Measurements from ENCODE around the gene LRCH1.
A peak's percentile ranks its signal among the peaks of the same experiment; 100 is the strongest.

The LRCH1 gene

DNA sequence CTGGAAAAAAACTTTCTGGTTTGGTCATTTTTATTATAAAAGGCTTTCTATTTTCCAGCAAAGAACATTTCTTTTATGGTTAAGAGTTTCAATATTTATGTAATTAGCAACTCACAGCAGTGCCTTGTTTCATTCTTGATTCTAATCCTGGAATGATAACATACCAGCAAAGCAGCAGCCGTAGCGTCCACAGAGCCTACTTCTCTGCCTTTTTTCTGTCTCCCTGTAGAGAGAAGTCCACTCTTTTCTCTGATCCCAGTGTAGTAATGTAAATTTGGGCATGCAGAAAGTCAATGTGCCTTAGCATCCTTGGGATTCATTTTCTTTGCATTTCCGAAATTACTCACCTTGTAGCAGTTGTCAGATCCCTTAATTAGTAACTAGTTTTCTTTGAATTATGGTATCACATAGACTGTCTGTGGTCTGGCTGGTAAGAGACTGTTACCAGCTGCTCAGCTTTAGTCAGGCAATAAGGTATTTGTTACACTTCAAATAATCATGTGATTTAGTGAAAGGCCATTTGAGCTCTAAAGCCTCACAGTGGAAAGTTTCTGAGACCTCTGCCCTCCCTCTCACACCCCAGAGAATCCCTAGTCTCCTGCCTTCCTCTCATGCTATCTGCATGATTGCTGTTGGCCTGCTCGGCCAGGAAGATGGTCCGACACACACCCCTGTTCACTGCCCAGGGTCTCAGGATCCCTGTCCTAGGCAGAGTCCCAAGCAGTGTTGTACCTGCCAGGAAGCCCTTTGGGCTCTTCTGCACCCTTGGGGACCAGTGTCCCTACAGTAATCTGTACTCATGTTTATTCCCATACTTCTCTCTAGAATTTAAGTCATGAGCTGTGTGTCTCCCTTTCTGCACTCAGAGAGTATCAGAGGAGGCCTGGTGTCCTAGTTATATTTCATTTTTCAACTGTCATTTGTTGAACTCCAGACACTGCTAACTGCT lies 86.3 kb downstream of the LRCH1 start:
- no peak overlapping the region for H3K9ac ChIP-seq (ENCODE audit: low read length in 2 of 2)
- peaks cover 44% of the 10 kb centered on the region for H3K4me1 ChIP-seq (ENCODE audit: control insufficient read depth, insufficient read depth, low read length)

DNA sequence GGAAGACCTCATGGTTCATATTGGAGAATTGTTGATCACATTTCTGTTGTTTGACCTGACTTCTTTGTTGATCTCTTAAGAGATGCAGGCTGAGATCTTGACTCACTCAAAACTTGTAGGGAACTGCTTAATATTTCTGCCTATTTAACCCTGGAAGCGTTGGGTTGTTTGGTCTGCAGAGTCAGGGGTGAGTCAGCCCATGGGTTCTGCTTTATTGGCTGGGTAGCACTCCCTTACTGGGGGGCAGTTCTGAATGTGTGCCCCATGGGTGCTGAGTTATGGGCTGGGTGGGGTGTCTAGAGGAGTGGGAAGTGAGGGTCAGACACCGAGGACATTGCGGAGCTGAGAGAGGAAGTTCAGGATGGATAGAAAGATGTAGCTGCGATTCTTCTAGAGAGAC lies 87.9 kb downstream of the LRCH1 start:
- H3K4me3 ChIP-seq (ENCODE audit: low read length in 2 of 2): peak overlapping the region in 1 of 2 donors; percentile 57
- peak overlapping the region; percentile 63 for H3K27ac ChIP-seq (ENCODE audit: low read length)
- H3K9me3 ChIP-seq (ENCODE audit: control insufficient read depth in 2 of 2, low read length in 2 of 2): no peaks in the 10 kb centered on the region
- no peaks in the 10 kb centered on the region for H3K27me3 ChIP-seq (ENCODE audit: control insufficient read depth in 1 of 2, insufficient read depth in 2 of 2, low read length in 2 of 2)
- peaks cover 50% of the 10 kb centered on the region for H3K4me1 ChIP-seq (ENCODE audit: control insufficient read depth, insufficient read depth, low read length)
- no peaks in the 10 kb centered on the region for H3K36me3 ChIP-seq (ENCODE audit: control insufficient read depth in 2 of 2, insufficient read depth in 2 of 2, low read length in 2 of 2)
- no peak overlapping the region for H3K9ac ChIP-seq (ENCODE audit: low read length in 2 of 2)

More for the DNA sequence above, 86.3 kb downstream of the LRCH1 start:
- Histone ChIP-seq H3K9me3 (ENCODE audit: control insufficient read depth in 2 of 2, low read length in 2 of 2) (no peaks in the 10 kb centered on the region), H3K27me3 (ENCODE audit: control insufficient read depth in 1 of 2, insufficient read depth in 2 of 2, low read length in 2 of 2) (no peaks in the 10 kb centered on the region), H3K4me3 (ENCODE audit: low read length in 2 of 2) (peak overlapping the region in 1 of 2 donors; percentile 30), H3K27ac (ENCODE audit: low read length) (peak overlapping the region; percentile 13), H3K36me3 (ENCODE audit: control insufficient read depth in 2 of 2, insufficient read depth in 2 of 2, low read length in 2 of 2) (no peaks in the 10 kb centered on the region)

DNA sequence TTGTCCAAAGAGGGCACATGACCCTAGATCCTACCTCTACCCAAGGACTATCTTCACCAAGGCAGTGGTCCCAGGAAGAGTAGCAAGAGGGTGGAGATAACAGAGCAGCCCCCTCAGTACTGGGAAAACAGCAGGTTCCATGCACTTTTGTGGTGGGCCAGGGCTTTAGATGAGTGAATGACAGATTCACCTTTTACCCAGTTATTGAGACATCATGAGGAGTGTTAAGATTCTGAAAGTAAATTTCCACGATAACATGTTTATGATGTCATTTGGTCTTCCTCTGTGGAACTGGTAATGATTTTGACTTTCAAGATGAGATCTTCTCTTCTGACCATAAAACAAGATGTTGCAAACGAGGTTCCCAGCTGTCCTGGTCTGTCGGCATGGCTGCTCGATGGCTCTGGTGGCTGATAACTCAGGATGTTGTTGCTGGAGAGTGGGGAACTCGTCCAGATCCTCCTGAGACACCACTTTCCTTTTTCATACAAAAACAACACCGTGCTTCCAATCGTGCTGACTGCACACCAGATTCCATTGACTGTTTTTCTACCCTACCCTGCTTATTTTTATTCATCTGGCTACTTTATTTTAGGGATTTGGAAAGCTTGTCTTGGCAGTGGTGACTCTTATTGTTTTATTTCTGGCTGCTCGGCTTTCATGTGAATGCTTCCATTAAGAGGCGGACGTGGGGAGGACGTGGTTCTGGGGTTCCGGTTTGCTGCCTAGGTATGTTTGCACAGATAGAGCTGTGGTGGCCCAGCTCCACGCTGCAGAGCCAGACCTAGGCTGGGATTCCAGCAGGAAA lies 88.5 kb downstream of the LRCH1 start:
- peaks cover 50% of the 10 kb centered on the region for H3K4me1 ChIP-seq (ENCODE audit: control insufficient read depth, insufficient read depth, low read length)
- H3K9me3 ChIP-seq (ENCODE audit: control insufficient read depth in 2 of 2, low read length in 2 of 2): no peaks in the 10 kb centered on the region
- H3K9ac ChIP-seq (ENCODE audit: low read length in 2 of 2): peak overlapping the region in 1 of 2 donors; percentile 18
- no peaks in the 10 kb centered on the region for H3K36me3 ChIP-seq (ENCODE audit: control insufficient read depth in 2 of 2, insufficient read depth in 2 of 2, low read length in 2 of 2)
- H3K27ac ChIP-seq (ENCODE audit: low read length): peak overlapping the region; percentile 63
- H3K4me3 ChIP-seq (ENCODE audit: low read length in 2 of 2): peak overlapping the region; percentile 52 to 57
- H3K27me3 ChIP-seq (ENCODE audit: control insufficient read depth in 1 of 2, insufficient read depth in 2 of 2, low read length in 2 of 2): no peaks in the 10 kb centered on the region

DNA sequence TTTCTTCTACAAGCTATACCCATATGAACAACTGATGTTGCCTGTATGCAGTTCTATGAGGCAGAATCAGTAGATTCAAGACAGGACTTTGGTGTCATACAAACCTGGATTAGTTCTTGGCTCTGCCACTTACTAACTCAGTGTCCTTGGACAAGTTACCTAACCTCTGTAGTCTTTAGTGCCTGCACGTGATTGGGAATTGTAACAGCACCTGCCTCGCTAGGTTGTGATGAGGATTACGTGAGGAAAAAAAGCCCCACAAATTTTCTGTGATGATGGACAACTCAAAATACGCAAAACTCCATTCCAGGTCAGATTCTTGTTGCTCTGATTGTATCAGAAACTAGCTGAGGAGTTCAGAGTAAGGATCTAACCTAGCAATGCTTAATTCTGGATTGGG lies 89.3 kb downstream of the LRCH1 start:
- Histone ChIP-seq H3K27me3 (ENCODE audit: control insufficient read depth in 1 of 2, insufficient read depth in 2 of 2, low read length in 2 of 2) (no peaks in the 10 kb centered on the region), H3K36me3 (ENCODE audit: control insufficient read depth in 2 of 2, insufficient read depth in 2 of 2, low read length in 2 of 2) (no peaks in the 10 kb centered on the region), H3K4me3 (ENCODE audit: low read length in 2 of 2) (peak overlapping the region in 1 of 2 donors; percentile 57), H3K9me3 (ENCODE audit: control insufficient read depth in 2 of 2, low read length in 2 of 2) (no peaks in the 10 kb centered on the region), H3K27ac (ENCODE audit: low read length) (peak overlapping the region; percentile 63), H3K9ac (ENCODE audit: low read length in 2 of 2) (no peak overlapping the region), H3K4me1 (ENCODE audit: control insufficient read depth, insufficient read depth, low read length) (peaks cover 48% of the 10 kb centered on the region)

DNA sequence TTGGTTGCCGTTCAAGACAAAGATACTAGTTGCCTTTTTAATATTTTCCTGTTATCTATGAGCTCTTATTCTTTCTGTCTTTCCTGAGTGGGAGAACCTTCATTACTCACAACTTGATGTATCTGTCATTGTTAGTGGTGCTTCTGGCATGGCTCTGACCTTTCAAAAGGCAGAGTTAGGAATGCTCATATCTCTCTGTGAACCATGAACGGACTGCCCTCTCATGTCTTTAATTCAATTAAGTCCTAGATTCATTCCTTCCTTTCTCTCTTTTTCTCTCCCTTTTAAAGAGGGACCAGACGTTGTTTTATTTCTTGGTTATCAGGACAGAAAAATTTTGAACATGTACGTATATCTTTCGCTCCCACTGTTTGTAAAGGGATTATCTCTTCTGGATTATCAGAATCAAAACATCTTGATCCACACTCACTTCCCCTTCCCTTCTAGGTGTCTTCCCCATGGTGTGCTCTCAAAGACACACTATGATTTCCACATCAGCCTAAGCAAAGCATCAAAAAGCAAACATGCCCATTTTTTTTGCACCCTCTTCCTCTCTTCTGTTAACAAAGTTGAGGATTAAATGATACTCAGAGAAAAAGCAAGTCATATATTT lies 90.3 kb downstream of the LRCH1 start:
- H3K27ac ChIP-seq (ENCODE audit: low read length): no peak overlapping the region
- peaks cover 49% of the 10 kb centered on the region for H3K4me1 ChIP-seq (ENCODE audit: control insufficient read depth, insufficient read depth, low read length)

DNA sequence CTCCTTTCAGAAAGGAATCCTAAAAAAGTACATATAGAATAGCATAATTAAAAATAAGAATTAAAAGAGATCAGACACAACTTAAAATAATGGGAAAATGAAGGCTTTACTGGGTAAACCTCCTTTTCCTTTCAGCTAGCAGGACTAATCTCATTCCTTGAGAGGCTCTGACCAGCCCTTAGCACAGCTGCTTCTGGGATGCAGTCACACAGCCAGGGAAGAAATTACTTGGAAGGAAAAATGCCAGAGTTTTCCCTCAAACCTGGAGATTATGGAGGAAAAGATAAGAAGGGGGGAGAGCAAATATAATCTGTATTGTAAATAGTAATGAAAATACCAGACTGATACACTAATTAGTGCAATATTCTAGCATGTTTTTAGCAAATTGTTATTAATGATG lies 91.8 kb downstream of the LRCH1 start:
- H3K4me3 ChIP-seq (ENCODE audit: low read length in 2 of 2): no peak overlapping the region
- H3K4me1 ChIP-seq (ENCODE audit: control insufficient read depth, insufficient read depth, low read length): peaks cover 42% of the 10 kb centered on the region
- no peak overlapping the region for H3K9ac ChIP-seq (ENCODE audit: low read length in 2 of 2)
- no peak overlapping the region for H3K27ac ChIP-seq (ENCODE audit: low read length)
- H3K36me3 ChIP-seq (ENCODE audit: control insufficient read depth in 2 of 2, insufficient read depth in 2 of 2, low read length in 2 of 2): no peaks in the 10 kb centered on the region
- no peaks in the 10 kb centered on the region for H3K9me3 ChIP-seq (ENCODE audit: control insufficient read depth in 2 of 2, low read length in 2 of 2)
- H3K27me3 ChIP-seq (ENCODE audit: control insufficient read depth in 1 of 2, insufficient read depth in 2 of 2, low read length in 2 of 2): no peaks in the 10 kb centered on the region

More for the DNA sequence above, 90.3 kb downstream of the LRCH1 start:
- Histone ChIP-seq H3K4me3 (ENCODE audit: low read length in 2 of 2) (no peak overlapping the region), H3K27me3 (ENCODE audit: control insufficient read depth in 1 of 2, insufficient read depth in 2 of 2, low read length in 2 of 2) (no peaks in the 10 kb centered on the region), H3K36me3 (ENCODE audit: control insufficient read depth in 2 of 2, insufficient read depth in 2 of 2, low read length in 2 of 2) (no peaks in the 10 kb centered on the region), H3K9ac (ENCODE audit: low read length in 2 of 2) (no peak overlapping the region), H3K9me3 (ENCODE audit: control insufficient read depth in 2 of 2, low read length in 2 of 2) (no peaks in the 10 kb centered on the region)

DNA sequence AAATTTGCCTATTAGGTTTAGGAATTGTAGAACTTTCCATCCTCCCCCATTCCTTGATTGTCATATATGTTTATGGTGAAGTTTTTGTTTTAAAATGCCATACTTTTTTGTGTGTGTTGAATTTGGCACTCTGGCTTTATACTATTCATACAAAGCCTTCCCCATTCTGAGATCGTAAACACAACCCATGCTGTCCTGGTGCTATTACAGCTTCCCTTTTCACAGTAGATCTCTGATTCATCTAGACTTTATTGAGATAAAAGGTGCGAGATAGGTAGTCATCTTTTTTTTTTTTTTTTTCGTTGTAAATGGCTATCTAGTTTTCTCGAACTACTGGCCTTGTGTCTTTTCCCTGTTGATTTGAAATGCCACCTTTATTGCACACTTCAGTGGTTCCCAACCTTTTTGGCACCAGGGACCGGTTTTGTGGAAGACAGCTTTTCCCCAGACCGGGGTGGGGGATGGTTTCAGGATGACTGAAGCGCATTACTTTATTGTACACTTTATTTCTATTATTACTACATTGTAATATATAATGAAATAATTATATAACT lies 94.6 kb downstream of the LRCH1 start:
- peaks cover 17% of the 10 kb centered on the region for H3K4me1 ChIP-seq (ENCODE audit: control insufficient read depth, insufficient read depth, low read length)
- H3K9ac ChIP-seq (ENCODE audit: low read length in 2 of 2): no peak overlapping the region
- H3K4me3 ChIP-seq (ENCODE audit: low read length in 2 of 2): no peak overlapping the region
- no peaks in the 10 kb centered on the region for H3K9me3 ChIP-seq (ENCODE audit: control insufficient read depth in 2 of 2, low read length in 2 of 2)
- H3K36me3 ChIP-seq (ENCODE audit: control insufficient read depth in 2 of 2, insufficient read depth in 2 of 2, low read length in 2 of 2): no peaks in the 10 kb centered on the region
- H3K27me3 ChIP-seq (ENCODE audit: control insufficient read depth in 1 of 2, insufficient read depth in 2 of 2, low read length in 2 of 2): no peaks in the 10 kb centered on the region
- H3K27ac ChIP-seq (ENCODE audit: low read length): no peak overlapping the region

DNA sequence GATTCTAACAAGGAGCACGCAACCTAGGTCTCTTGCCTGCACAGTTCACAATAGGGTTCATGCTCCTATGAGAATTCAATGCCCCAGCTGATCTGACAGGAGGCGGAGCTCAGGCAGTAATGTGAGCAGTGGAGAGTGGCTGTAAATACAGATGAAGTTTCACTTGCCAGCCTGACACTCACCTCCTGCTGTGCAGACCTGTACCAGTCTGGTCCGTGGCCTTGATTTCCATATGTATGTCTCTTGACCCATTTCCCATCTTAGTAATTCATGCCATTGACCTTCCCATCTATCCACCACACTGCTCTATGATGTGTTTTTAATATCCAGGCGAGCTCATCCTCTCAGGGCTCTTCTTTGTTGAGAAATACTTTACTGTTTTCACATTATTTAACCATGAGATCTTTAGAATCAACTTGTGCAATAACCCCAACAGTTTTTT lies 95.2 kb downstream of the LRCH1 start:
- Histone ChIP-seq H3K27me3 (ENCODE audit: control insufficient read depth in 1 of 2, insufficient read depth in 2 of 2, low read length in 2 of 2) (no peaks in the 10 kb centered on the region), H3K27ac (ENCODE audit: low read length) (no peak overlapping the region), H3K4me3 (ENCODE audit: low read length in 2 of 2) (no peak overlapping the region), H3K9ac (ENCODE audit: low read length in 2 of 2) (no peak overlapping the region), H3K4me1 (ENCODE audit: control insufficient read depth, insufficient read depth, low read length) (peaks cover 11% of the 10 kb centered on the region), H3K9me3 (ENCODE audit: control insufficient read depth in 2 of 2, low read length in 2 of 2) (no peaks in the 10 kb centered on the region), H3K36me3 (ENCODE audit: control insufficient read depth in 2 of 2, insufficient read depth in 2 of 2, low read length in 2 of 2) (no peaks in the 10 kb centered on the region)

DNA sequence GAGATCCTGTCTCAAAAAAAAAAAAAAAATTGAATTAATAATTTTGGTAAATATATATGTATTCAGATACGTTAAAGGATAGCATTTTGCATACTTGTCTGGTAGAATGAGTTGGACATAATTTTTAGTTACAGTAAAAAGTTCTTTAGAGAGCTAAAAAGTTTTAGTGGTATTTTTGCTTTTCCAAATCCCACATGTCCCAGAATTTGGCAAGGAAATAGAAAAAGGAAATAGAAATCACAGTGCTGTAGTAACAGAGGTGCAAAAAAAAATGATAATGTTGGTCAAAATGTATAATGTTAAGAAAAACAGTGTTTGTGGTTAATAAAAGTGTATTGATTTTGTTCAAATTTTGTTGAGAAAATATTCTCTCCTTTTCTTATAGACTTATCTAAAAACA lies 96.8 kb downstream of the LRCH1 start:
- Histone ChIP-seq H3K4me3 (ENCODE audit: low read length in 2 of 2) (no peak overlapping the region), H3K4me1 (ENCODE audit: control insufficient read depth, insufficient read depth, low read length) (peaks cover 7% of the 10 kb centered on the region), H3K9me3 (ENCODE audit: control insufficient read depth in 2 of 2, low read length in 2 of 2) (no peaks in the 10 kb centered on the region), H3K27ac (ENCODE audit: low read length) (no peak overlapping the region), H3K36me3 (ENCODE audit: control insufficient read depth in 2 of 2, insufficient read depth in 2 of 2, low read length in 2 of 2) (no peaks in the 10 kb centered on the region), H3K27me3 (ENCODE audit: control insufficient read depth in 1 of 2, insufficient read depth in 2 of 2, low read length in 2 of 2) (no peaks in the 10 kb centered on the region), H3K9ac (ENCODE audit: low read length in 2 of 2) (no peak overlapping the region)

DNA sequence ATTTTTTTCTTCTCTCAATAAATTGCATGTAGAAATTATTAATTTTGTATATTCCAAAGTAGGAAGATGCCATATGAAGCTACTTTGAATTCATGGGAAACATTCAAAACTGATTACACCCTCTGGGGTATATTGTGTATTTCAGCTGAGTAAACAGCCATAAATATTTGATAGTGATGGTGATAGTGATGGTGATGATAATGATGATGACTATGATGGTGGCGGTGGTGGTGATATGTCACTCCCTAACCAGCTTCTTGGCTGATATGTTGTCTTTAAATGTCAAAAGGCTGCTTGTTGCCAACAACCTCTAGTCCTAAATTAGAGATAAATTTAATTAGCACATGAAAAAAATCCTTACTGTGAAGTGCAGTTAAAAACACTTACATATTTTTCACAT lies 102.0 kb downstream of the LRCH1 start:
- peak overlapping the region; percentile 85 for H3K27ac ChIP-seq (ENCODE audit: low read length)
- no peaks in the 10 kb centered on the region for H3K27me3 ChIP-seq (ENCODE audit: control insufficient read depth in 1 of 2, insufficient read depth in 2 of 2, low read length in 2 of 2)
- H3K36me3 ChIP-seq (ENCODE audit: control insufficient read depth in 2 of 2, insufficient read depth in 2 of 2, low read length in 2 of 2): no peaks in the 10 kb centered on the region
- no peaks in the 10 kb centered on the region for H3K9me3 ChIP-seq (ENCODE audit: control insufficient read depth in 2 of 2, low read length in 2 of 2)
- no peak overlapping the region for H3K4me3 ChIP-seq (ENCODE audit: low read length in 2 of 2)
- peaks cover 28% of the 10 kb centered on the region for H3K4me1 ChIP-seq (ENCODE audit: control insufficient read depth, insufficient read depth, low read length)
- peak overlapping the region in 1 of 2 donors; percentile 38 for H3K9ac ChIP-seq (ENCODE audit: low read length in 2 of 2)

Data from stomach smooth muscle (tissue), 2 donors.